Neuron (in vitro differentiated cells): ENCODE measurements around the gene GLT8D2.
"Not testable (repeated sequence)": the region's sequence is repeated elsewhere in the genome, so short reads cannot be mapped to it uniquely, and the experiment has no call there.

Experiments used
- H2AFZ ChIP-seq: one replicate; pipeline ENCODE4 v1.6.1; 2013; ENCODE audit warnings: low read depth, mild to moderate bottlenecking, inconsistent platforms, low read length, moderate library complexity
- H3K27me3 ChIP-seq: one replicate; pipeline ENCODE4 v1.6.1; 2013; ENCODE audit warnings: low read length; ENCODE audit not compliant: insufficient read depth
- H3K36me3 ChIP-seq: one replicate; pipeline ENCODE4 v1.6.1; 2013; ENCODE audit warnings: low read length; ENCODE audit not compliant: insufficient read depth
- H3K4me1 ChIP-seq: one replicate; pipeline ENCODE4 v1.6.1; 2013; ENCODE audit warnings: low read length; ENCODE audit not compliant: insufficient read depth
- H3K4me3 ChIP-seq: 2 replicates; pipeline ENCODE4 v1.5.1; 2013; ENCODE audit warnings: mild to moderate bottlenecking, low read length, moderate library complexity
- H3K9me3 ChIP-seq: one replicate; pipeline ENCODE4 v1.6.1; 2013; ENCODE audit warnings: low read length

The GLT8D2 gene

DNA sequence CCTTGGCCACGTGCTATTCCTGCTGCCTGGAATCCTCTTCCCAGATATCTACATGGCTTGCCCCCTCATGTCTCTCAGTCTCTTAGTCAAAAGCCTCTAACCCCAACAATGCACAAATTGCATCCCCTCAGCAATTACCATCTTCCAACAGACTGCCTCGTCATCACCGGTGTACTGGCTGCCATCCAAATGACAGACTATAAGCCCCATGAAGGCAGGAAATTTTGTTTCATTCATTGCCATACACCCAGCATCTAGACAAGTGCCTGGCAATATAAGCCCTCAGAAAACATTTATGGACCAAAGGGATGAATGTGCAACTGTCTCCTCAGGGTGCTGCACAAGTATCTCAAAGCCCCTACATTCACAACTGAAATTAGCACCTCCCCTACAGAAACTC, 5.8 kb downstream of the GLT8D2 start:
- Histone ChIP-seq H3K4me1 (no peaks in the 10 kb centered on the region), H3K9me3 (peaks cover 2% of the 10 kb centered on the region), H3K36me3 (no peaks in the 10 kb centered on the region), H3K4me3 (no peak overlapping the region), H2AFZ (no peak overlapping the region), H3K27me3 (peaks cover 7% of the 10 kb centered on the region)

DNA sequence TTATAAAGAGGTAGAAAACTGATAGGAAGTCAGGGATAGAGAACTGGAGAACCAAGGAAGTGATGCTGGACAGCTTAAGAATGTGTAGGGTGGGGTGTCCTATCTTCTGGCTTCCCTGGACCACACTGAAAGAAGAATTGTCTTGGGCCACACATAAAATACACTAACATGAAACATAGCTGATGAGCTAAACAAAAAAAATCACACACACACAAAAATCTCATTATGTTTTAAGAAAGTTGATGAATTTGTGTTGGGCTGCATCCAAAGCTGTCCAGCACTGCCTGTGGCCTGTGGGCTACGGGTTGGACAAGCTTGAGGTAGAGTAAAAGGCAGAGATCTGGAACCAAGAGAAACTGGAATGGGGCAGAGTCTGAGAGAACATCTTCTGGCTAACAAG, 7.4 kb downstream of the GLT8D2 start:
- Histone ChIP-seq H3K4me3 (no peak overlapping the region), H3K9me3 (peaks cover 2% of the 10 kb centered on the region), H3K36me3 (no peaks in the 10 kb centered on the region), H2AFZ (no peak overlapping the region), H3K27me3 (no peaks in the 10 kb centered on the region), H3K4me1 (no peaks in the 10 kb centered on the region)

DNA sequence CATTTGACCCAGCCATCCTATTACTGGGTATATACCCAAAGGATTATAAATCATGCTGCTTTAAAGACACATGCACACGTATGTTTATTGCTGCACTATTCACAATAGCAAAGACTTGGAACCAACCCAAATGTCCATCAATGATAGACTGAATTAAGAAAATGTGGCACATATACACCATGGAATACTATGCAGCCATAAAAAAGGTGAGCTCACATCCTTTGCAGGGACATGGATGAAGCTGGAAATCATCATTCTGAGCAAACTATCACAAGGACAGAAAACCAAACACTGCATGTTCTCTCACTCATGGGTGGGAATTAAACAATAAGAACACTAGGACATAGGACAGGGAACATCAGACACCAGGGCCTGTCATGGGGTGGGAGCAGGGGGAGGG, 10.2 kb downstream of the GLT8D2 start:
- not testable (repeated sequence) for H3K27me3 ChIP-seq, H3K4me1 ChIP-seq, H3K9me3 ChIP-seq, H3K36me3 ChIP-seq, H3K4me3 ChIP-seq, H2AFZ ChIP-seq

DNA sequence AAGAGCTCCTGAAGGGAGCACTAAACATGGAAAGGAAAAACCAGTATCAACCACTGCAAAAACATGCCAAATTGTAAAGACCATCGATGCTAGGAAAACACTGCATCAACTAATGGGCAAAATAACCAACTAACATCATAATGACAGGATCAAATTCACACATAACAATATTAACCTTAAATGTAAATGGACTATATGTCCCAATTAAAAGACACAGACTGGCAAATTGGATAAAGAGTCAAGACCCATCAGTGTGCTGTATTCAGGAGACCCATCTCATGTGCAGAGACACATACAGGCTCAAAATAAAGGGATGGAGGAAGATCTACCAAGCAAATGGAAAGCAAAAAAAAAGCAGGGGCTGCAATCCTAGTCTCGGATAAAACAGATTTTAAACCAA, 13.8 kb downstream of the GLT8D2 start:
- not testable (repeated sequence) for H3K4me1 ChIP-seq, H3K9me3 ChIP-seq, H3K4me3 ChIP-seq, H2AFZ ChIP-seq, H3K27me3 ChIP-seq, H3K36me3 ChIP-seq

DNA sequence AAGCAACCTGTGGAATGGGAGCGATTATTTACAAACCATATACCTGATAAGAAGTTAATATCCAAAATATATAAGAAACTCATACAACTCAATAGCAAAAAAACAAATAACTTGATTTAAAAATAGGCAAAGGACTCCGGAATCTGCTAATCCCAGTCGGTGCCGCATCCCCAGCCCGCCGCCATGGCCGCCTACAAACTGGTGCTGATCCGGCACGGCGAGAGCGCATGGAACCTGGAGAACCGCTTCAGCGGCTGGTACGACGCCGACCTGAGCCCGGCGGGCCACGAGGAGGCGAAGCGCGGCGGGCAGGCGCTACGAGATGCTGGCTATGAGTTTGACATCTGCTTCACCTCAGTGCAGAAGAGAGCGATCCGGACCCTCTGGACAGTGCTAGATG, 19.4 kb downstream of the GLT8D2 start:
- not testable (repeated sequence) for H2AFZ ChIP-seq, H3K27me3 ChIP-seq, H3K9me3 ChIP-seq, H3K36me3 ChIP-seq, H3K4me3 ChIP-seq, H3K4me1 ChIP-seq

DNA sequence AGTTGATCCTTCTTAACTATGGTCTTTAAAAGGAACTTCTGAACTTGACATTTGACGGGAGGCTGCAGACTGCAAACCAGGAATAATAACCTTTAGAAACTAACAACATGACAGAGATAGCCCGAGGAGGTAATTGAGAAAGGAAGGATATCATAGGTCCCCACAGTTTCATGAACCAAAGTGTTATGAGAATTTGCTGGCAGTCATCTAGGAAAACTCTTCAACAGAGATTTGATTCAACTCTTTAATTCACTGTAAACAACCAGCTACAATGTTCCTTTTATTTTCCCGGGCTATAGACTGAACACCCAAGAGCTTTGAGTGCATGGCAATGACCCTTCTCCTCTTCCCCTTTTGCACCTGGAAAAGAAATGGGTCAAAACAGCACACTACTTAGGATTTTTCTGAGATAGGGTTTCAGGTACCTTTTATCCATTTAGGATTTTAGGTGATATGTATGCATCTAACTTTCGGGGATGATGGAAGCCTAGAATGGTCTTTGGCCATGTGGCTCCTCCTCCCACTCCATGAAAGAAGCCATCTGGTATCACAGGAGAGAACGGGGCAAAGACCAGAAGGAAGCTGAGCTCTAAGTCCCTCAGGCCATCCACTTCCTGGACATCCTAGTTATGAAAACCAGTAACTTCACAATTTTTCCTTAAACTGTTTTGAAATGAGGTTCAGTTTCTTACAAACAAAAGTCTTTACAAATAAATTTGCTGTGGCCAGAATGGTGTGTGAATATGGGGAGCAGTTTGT, 23.0 kb downstream of the GLT8D2 start:
- H3K9me3 ChIP-seq: peaks cover 4% of the 10 kb centered on the region
- H2AFZ ChIP-seq: no peak overlapping the region
- no peaks in the 10 kb centered on the region for H3K4me1 ChIP-seq
- no peaks in the 10 kb centered on the region for H3K27me3 ChIP-seq
- no peak overlapping the region for H3K4me3 ChIP-seq
- no peaks in the 10 kb centered on the region for H3K36me3 ChIP-seq

DNA sequence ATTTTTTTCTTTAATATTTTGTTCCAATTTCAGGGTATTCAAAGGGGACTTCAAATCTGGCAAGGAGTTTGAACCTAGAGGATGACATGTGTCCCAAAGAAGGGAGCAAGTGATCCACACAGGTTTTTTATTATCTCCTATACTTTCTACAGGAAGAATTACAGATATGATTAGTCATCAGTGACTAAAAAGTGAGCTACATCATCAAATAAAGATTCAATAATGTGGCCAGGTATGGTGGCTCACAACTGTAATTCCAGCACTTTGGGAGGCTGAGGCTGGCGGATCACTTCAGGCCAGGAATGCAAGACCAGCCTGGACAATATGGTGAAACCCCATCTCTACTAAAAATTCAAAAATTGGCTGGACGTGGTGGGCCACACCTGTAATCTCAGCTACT, 24.2 kb downstream of the GLT8D2 start:
- H2AFZ ChIP-seq: no peak overlapping the region
- H3K36me3 ChIP-seq: no peaks in the 10 kb centered on the region
- no peaks in the 10 kb centered on the region for H3K27me3 ChIP-seq
- H3K9me3 ChIP-seq: peaks cover 4% of the 10 kb centered on the region
- no peaks in the 10 kb centered on the region for H3K4me1 ChIP-seq
- H3K4me3 ChIP-seq: no peak overlapping the region

DNA sequence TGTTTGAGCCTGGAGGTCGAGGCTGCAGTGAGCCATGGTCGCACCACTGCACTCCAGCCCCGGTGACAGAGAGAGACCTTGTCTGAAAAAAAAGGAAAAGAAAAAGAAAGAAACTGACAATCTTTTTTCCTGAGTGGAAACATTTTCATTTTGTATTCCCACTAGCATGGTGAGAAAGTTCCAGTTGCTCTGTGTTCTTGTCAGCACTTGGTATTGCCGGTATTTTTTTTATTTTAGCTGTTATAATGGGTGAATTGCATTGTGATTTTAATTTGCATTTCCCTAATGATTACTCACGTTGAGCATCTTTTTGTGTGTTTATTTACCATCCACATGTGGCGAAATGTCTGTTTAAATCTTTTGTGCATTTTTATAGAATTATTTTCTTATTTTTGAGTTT, 25.6 kb downstream of the GLT8D2 start:
- Histone ChIP-seq H3K4me1 (no peaks in the 10 kb centered on the region), H3K27me3 (no peaks in the 10 kb centered on the region), H2AFZ (no peak overlapping the region), H3K36me3 (no peaks in the 10 kb centered on the region), H3K9me3 (peaks cover 4% of the 10 kb centered on the region), H3K4me3 (no peak overlapping the region)

DNA sequence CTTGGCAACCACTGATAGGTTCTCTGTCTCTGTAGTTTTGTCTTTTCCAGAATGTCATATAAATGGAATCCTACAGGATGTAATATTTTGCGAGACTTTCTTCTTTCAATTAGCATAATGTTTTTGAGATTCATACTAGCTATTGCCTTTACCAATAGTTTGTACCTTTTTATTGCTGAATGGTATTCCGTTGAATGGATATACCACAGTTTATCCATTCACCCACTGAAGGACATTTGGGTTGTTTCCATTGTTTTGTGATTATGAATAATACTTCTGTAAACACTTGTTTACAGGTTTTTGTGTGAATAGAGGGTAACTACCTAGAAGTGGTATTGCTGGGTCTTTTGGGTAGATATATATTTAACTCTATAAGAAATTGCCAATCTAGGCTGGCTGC, 26.3 kb downstream of the GLT8D2 start:
- H3K36me3 ChIP-seq: no peaks in the 10 kb centered on the region
- H3K9me3 ChIP-seq: peaks cover 4% of the 10 kb centered on the region
- H2AFZ ChIP-seq: no peak overlapping the region
- H3K27me3 ChIP-seq: no peaks in the 10 kb centered on the region
- H3K4me1 ChIP-seq: no peaks in the 10 kb centered on the region
- H3K4me3 ChIP-seq: no peak overlapping the region

DNA sequence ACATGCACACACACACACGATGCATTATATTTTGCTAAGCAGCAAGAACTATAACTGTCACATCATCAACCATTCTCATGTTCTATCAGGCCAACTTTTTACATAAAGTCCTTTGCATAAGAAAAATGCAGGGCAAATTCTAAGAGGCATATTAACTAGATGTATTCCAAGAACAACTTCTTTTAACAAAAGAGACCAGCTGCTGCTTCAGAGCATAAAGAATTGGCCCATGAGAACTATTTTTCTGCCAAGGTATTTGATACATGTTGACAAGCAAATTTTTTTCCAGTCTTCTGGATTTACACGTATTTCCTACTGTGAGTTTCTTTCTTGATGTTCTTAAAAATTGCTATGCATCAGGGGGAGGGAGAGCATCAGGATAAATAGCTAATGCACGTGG, 27.2 kb downstream of the GLT8D2 start:
- Histone ChIP-seq H3K9me3 (peaks cover 4% of the 10 kb centered on the region), H3K27me3 (no peaks in the 10 kb centered on the region), H3K4me3 (no peak overlapping the region), H3K4me1 (no peaks in the 10 kb centered on the region), H3K36me3 (no peaks in the 10 kb centered on the region), H2AFZ (no peak overlapping the region)

DNA sequence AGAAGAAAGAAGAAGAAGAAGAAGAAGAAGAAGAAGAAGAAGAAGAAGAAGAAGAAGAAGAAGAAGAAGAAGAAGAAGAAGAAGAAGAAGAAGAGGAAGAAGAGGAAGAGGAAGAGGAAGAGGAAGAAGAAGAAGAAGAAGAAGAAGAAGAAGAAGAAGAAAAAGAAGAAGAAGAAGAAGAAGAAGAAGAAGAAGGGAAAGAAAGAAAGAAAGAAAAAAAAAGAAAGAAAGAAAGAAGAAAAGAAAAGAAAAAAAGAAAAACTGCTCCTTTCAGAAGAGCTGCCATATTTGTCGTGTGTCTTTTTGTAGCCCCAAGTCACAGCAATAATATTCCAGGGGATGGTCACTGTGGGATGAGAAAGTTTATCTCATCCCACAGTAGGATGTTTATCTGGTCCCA, 28.1 kb downstream of the GLT8D2 start:
- H3K9me3 ChIP-seq, H3K27me3 ChIP-seq, H2AFZ ChIP-seq, H3K4me1 ChIP-seq, H3K36me3 ChIP-seq, H3K4me3 ChIP-seq: not testable (repeated sequence)

DNA sequence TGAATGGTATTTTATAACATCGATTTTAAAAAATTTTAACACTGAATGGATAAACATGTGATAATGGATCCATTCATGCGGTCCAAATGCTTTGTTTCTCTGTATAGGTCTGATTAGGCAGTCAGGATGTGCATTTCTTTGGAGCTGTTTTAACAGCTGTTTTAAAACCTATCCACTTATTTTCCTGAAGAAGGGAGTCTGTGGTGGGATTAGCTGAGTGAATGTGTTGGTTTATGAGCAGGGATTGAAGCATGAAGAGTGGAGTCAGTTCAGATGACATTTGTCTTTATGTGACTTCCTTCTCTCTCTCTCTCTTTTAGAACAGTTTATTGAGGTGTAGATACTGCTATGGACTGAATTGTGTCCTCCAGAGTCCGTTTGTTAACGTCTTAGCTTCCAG, 37.7 kb downstream of the GLT8D2 start:
- no peaks in the 10 kb centered on the region for H3K36me3 ChIP-seq
- H3K4me1 ChIP-seq: no peaks in the 10 kb centered on the region
- no peak overlapping the region for H3K4me3 ChIP-seq
- H3K27me3 ChIP-seq: no peaks in the 10 kb centered on the region
- H3K9me3 ChIP-seq: no peaks in the 10 kb centered on the region
- no peak overlapping the region for H2AFZ ChIP-seq

DNA sequence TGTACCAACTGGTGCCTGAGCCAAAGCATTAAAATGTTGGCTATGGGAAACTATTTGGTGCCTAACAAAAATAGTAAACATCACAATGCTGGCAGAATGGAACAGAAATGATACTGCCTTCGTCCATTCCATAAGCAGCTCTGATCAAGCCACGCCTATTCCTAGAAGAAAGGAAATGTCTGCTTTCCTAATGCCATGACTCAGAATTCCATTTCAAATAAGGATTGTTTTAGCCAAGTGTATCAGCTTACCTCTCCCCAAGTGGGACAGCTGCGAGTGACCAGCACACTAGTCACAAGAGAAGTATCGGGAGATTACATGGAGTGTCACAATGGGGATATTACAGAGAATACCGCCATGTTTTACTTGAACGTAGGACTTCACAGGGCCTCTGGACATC, 38.7 kb downstream of the GLT8D2 start:
- Histone ChIP-seq H3K27me3 (no peaks in the 10 kb centered on the region), H2AFZ (no peak overlapping the region), H3K36me3 (no peaks in the 10 kb centered on the region), H3K9me3 (no peaks in the 10 kb centered on the region), H3K4me3 (no peak overlapping the region), H3K4me1 (no peaks in the 10 kb centered on the region)

DNA sequence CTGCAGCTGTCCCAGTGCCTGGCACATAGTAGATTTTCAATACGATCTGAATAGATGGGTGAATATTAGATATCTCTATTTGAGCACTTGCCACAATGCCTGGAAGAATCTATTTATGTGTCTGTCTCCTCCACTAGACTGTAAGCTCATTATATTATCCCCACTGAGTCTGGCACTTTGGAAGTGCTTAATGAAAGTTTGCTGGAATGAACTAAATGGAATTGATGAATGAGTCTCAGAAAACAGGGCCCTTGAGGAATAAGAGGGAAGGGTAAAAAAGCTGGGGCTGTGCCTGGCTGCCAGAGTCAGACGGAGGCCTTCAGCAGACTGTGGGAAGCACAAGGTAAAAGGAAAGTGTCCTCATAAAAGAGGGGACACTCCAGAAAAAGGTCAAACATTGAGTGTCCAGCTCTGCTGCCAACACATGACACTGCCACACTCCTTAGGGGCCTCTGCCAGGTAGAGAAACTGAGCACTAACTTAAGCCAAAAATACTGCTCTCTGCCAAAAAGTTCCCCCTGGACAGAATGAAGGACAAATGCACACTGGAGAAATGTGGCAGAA, 39.3 kb downstream of the GLT8D2 start:
- Histone ChIP-seq H3K9me3 (no peaks in the 10 kb centered on the region), H2AFZ (no peak overlapping the region), H3K4me1 (no peaks in the 10 kb centered on the region), H3K36me3 (no peaks in the 10 kb centered on the region), H3K4me3 (no peak overlapping the region), H3K27me3 (no peaks in the 10 kb centered on the region)
